ENCODE results near the gene NPFF.
"Not testable (repeated sequence)": the region's sequence is repeated elsewhere in the genome, so short reads cannot be mapped to it uniquely, and the experiment has no call there.

NPFF gene

GRCh38 chr12:53493610-53494391, 13.5 kb downstream of the NPFF start:
- DNase-seq = peak; percentile 6

- peak; percentile 85 for DNase-seq
These were observed 14.3 kb downstream of the NPFF start for GRCh38 chr12:53492830-53493609.

- DNase-seq = no peak
These were observed 15.1 kb downstream of the NPFF start for GRCh38 chr12:53492188-53492587.

- no peak for DNase-seq
These were observed 17.9 kb downstream of the NPFF start for GRCh38 chr12:53489242-53489864.

GRCh38 chr12:53486736-53487487, 20.4 kb downstream of the NPFF start:
- DNase-seq = no peak

GRCh38 chr12:53485955-53486735, 21.1 kb downstream of the NPFF start:
- no peak for DNase-seq

- DNase-seq = no peak
These were observed 22.4 kb downstream of the NPFF start for GRCh38 chr12:53484686-53485575.

- DNase-seq = no peak
These were observed 23.3 kb downstream of the NPFF start for GRCh38 chr12:53483979-53484377.

GRCh38 chr12:53483225-53483978, 23.9 kb downstream of the NPFF start:
- DNase-seq = no peak

- DNase-seq = no peak
These were observed 24.6 kb downstream of the NPFF start for GRCh38 chr12:53482626-53483168.

GRCh38 chr12:53481939-53482586, 25.2 kb downstream of the NPFF start:
- no peak for DNase-seq

GRCh38 chr12:53481458-53481857, 25.8 kb downstream of the NPFF start:
- DNase-seq = not testable (repeated sequence)

GRCh38 chr12:53480491-53481442, 26.5 kb downstream of the NPFF start:
- DNase-seq = no peak

- DNase-seq = no peak
These were observed 28.0 kb downstream of the NPFF start for GRCh38 chr12:53479331-53479730.

- DNase-seq = no peak
These were observed 28.4 kb downstream of the NPFF start for GRCh38 chr12:53478865-53479264.

GRCh38 chr12:53476769-53477209, 30.5 kb downstream of the NPFF start:
- peak; percentile 34 for DNase-seq

GRCh38 chr12:53474819-53475218, 32.5 kb downstream of the NPFF start:
- no peak for DNase-seq

- DNase-seq = no peak
These were observed 33.2 kb downstream of the NPFF start for GRCh38 chr12:53474077-53474476.
